Erythroblast (primary cell): Measurements from ENCODE around the gene LTV1.

Source experiments
- GATA1 ChIP-seq: IDR thresholded peaks from 2 replicates; pipeline ENCODE4 v1.6.1; 2011; ENCODE audit warnings: low read depth, mild to moderate bottlenecking, control low read depth, low read length, moderate library complexity
- POLR2A ChIP-seq: IDR thresholded peaks from 2 replicates; pipeline ENCODE4 v1.6.1; 2011; ENCODE audit warnings: mild to moderate bottlenecking, low read length

GRCh38 chr6:143842461-143842901, 657 bp upstream of the LTV1 start:
- TF ChIP-seq POLR2A (no peak), GATA1 (no peak)
